Tibial artery (tissue), 4 donors: ENCODE measurements around the gene PLXNB1.
A peak's percentile ranks its signal among the peaks of the same experiment; 100 is the strongest.

Source experiments
- DNase-seq, 2 donors: peaks; one replicate each; pipeline ENCODE4 v3.0.0-alpha.2; 2019
- H3K27ac ChIP-seq, 2 donors: fragments of 200-600 bp; sonication (generic) in 1 of 2; 1 replicate in 1 of 2; 2 replicates in 1 of 2; pipeline ENCODE4 v1.5.1; 2018 to 2019; ENCODE audit warnings: mild to moderate bottlenecking in 1 of 2
- H3K27me3 ChIP-seq, 2 donors: fragments of 200-600 bp; sonication (generic) in 1 of 2; one replicate each; pipeline versions ENCODE4 v1.5.1 to v1.6.0; 2016 to 2019
- H3K36me3 ChIP-seq, 3 donors: fragments of 200-600 bp; sonication (generic) in 2 of 3; one replicate each; pipeline ENCODE4 v1.5.1; 2016 to 2019; ENCODE audit warnings: mild to moderate bottlenecking in 2 of 3
- H3K4me1 ChIP-seq, 4 donors: fragments of 200-600 bp; sonication (generic) in 2 of 4; 1 replicate in 3 of 4; 2 replicates in 1 of 4; pipeline ENCODE4 v1.5.1; 2016 to 2019
- H3K4me3 ChIP-seq, 2 donors: fragments of 200-600 bp; sonication (generic) in 1 of 2; 1 replicate in 1 of 2; 2 replicates in 1 of 2; pipeline ENCODE4 v1.5.1; 2018 to 2019; ENCODE audit warnings: mild to moderate bottlenecking in 2 of 2
- H3K9me3 ChIP-seq, 3 donors: fragments of 200-600 bp; sonication (generic) in 1 of 3; one replicate each; pipeline ENCODE4 v1.5.1; 2016 to 2019
- intact Hi-C: fragments of 100-400 bp; cut with DNase I; formaldehyde crosslinking; loops from one replicate; pipeline ENCODE4 v1.15.0; 2023; ENCODE audit warnings: low total_unique reads
- TF ChIP-seq, protein P1 (sequence below), 2 experiments: fragments of 200-600 bp in 1 of 2; fragments of 450-650 bp in 1 of 2; IDR thresholded peaks; one replicate each; pipeline ENCODE4 v1.5.1; 2017 to 2019; ENCODE audit warnings: antibody characterized with exemption in 2 of 2, mild to moderate bottlenecking in 1 of 2, moderate library complexity in 1 of 2

Gene PLXNB1

DNA sequence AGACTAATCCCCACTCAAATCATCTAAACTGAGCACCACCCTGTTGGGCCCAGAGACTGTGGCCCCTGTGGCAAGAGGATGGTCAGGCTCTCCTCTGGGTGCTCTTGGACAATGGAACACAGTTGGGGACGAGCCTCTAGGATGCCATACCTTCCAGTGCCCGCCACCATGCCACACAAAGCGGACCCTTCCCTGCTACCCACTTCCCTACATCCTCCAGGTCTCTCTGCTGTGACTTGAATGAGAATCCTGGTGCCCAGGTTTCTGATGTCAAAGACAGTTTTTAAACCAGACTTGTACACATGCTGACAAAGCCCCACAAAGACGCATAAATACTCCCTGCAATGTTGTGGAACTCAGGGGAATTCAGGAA is 5.3 kb upstream of the PLXNB1 start:
- Histone ChIP-seq H3K9me3 (no peaks in the 10 kb centered on the region), H3K27me3 (no peaks in the 10 kb centered on the region), H3K4me1 (peaks cover 5 to 52% (median 39%) of the 10 kb centered on the region in 4 donors), H3K27ac (peak overlapping the region; percentile 93 to 99), H3K4me3 (no peak overlapping the region), H3K36me3 (peaks cover 0 to 15% (median 0%) of the 10 kb centered on the region in 3 donors)
- intact Hi-C loops: loop anchor here (10.0 kb wide), 2 partner anchors 130 to 200 kb away; partner anchors contain the start of gene NME6
- no peak for DNase-seq
- TF ChIP-seq, protein P1, sequence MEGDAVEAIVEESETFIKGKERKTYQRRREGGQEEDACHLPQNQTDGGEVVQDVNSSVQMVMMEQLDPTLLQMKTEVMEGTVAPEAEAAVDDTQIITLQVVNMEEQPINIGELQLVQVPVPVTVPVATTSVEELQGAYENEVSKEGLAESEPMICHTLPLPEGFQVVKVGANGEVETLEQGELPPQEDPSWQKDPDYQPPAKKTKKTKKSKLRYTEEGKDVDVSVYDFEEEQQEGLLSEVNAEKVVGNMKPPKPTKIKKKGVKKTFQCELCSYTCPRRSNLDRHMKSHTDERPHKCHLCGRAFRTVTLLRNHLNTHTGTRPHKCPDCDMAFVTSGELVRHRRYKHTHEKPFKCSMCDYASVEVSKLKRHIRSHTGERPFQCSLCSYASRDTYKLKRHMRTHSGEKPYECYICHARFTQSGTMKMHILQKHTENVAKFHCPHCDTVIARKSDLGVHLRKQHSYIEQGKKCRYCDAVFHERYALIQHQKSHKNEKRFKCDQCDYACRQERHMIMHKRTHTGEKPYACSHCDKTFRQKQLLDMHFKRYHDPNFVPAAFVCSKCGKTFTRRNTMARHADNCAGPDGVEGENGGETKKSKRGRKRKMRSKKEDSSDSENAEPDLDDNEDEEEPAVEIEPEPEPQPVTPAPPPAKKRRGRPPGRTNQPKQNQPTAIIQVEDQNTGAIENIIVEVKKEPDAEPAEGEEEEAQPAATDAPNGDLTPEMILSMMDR (IDR thresholded peaks at IDR 0.05): no peak

DNA sequence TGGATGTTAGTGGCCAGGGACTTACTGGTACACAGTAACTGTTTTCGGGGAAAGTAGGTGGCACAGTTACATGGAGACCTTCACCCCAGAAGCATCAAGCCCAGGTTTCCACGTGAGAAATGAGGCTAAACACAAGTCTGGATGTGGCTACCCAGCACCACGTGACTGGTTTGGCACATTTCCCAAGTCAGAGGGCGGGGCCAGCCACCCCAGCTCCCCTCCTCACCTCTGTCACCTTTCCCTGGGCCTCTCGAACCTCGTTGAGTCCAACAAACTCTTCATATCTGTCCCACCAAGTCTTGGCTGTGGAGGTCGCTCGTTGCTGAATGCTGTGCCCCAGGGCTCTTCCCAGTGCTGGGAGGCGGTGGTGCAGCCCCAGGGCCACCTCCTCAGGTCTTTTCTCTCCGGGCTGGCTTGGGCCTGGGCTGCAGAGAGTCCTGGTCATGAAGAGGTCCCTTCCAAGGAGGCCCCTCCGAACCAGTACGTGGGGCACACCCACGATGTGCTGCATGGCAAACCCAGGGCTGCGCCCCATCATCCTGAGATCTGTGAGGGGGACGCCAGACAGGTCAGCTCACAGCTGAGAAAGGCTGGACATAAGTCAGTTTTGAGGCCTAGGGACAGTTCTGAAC is 4.8 kb upstream of the PLXNB1 start:
- peak overlapping the region; percentile 93 to 99 for H3K27ac ChIP-seq
- TF ChIP-seq, protein P1 (IDR thresholded peaks at IDR 0.05): no peak
- H3K4me3 ChIP-seq: no peak overlapping the region
- intact Hi-C loops: loop anchor here (10.0 kb wide), 2 partner anchors 130 to 200 kb away; partner anchors contain the start of gene NME6
- H3K27me3 ChIP-seq: no peaks in the 10 kb centered on the region
- H3K36me3 ChIP-seq: peaks cover 0 to 15% (median 0%) of the 10 kb centered on the region in 3 donors
- no peaks in the 10 kb centered on the region for H3K9me3 ChIP-seq
- peak; percentile 20 to 64 for DNase-seq
- peaks cover 5 to 55% (median 42%) of the 10 kb centered on the region in 4 donors for H3K4me1 ChIP-seq

DNA sequence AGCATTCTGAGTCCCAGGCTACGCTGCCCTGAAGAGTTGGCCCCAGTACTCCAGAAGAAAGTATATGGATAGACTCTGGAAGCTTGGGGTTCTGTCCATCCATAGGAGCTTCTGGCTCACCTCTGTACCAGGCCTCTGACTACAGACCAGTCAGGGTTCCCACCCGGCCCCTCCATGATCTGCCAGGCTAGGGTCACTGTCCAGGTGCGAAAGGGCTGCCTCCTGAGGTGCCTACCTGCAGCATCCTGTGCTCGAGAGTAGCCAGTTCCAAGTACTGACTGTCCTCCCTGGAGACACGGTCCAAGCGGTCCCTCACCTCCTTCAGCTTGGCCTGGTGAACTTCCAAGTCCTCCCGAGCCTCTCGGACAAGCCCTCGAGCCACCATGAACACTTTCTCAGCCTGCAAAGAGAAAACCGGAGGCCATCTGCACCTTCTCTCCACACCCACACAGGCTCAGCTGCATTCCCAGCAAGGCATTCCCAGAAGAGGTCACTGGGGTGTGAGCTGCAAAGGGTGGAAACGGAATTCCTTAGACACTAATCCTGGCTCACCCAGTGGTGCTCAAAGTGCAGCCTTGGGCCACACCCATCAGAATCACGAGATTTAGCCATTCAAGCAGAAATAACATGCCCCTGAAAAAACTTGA is 3.7 kb upstream of the PLXNB1 start:
- DNase-seq: peak; percentile 67 to 73
- H3K4me1 ChIP-seq: peaks cover 0 to 49% (median 36%) of the 10 kb centered on the region in 4 donors
- H3K27ac ChIP-seq: peak overlapping the region; percentile 93 to 99
- H3K9me3 ChIP-seq: no peaks in the 10 kb centered on the region
- H3K36me3 ChIP-seq: peaks cover 0 to 15% (median 0%) of the 10 kb centered on the region in 3 donors
- no peaks in the 10 kb centered on the region for H3K27me3 ChIP-seq
- peak overlapping the region; percentile 10 to 15 for H3K4me3 ChIP-seq
- intact Hi-C loops: loop anchor here (10.0 kb wide), 2 partner anchors 129 to 199 kb away; partner anchors contain the start of gene NME6
- TF ChIP-seq, protein P1 (IDR thresholded peaks at IDR 0.05): no peak

DNA sequence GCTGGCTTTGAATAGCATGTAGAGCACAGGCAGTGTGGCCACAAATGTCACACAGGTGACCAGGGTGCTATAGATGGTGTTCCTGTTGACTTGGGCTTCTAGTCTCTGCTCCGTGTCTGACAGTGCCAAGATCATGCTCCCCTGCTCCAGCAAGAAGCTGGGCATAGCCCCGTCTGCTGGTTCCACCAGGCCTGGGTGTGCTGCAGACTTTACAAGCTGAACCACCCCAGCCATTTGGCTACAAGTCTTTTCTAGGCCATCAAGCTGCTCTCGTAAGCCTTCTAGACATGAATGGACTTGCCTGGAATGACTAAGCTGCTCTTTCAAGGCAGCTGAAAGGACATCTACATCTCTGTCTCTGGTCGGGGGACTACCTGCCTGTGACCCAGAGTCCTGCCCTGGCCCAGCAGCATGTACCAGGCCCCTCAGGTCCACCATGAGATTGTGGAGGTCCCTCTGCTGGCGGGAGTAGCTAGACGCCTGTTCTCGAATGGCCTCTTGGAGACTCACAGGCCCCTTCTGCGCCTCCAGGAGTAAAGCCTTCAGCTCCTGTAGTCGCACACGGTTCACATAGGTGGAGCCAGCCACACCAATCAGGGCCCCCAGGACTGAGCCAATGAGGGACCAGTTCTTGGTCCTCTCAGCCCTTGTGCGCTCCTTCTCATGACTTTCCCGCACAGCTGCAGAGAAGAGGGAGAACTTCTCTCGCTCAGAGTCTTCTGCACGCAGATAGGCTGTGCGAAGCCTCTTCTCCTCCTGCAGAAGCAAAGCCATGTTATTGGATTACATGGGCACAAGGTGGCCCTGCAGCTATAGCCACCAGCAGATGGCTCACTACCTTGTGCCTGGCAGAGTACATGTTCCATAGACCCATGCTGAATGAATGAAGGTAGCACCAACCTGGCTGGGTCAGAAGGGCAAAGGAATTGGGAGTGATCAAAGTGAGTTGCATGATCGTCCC is 2.8 kb upstream of the PLXNB1 start:
- Histone ChIP-seq H3K9me3 (no peaks in the 10 kb centered on the region), H3K27ac (peak overlapping the region; percentile 93 to 99), H3K4me3 (no peak overlapping the region), H3K36me3 (peaks cover 0 to 15% (median 0%) of the 10 kb centered on the region in 3 donors), H3K4me1 (peaks cover 0 to 58% (median 42%) of the 10 kb centered on the region in 4 donors), H3K27me3 (no peaks in the 10 kb centered on the region)
- intact Hi-C loops: loop anchor here (10.0 kb wide), 2 partner anchors 128 to 198 kb away; partner anchors contain the start of gene NME6
- TF ChIP-seq, protein P1 (IDR thresholded peaks at IDR 0.05): no peak
- peak; percentile 18 to 63 for DNase-seq
